Body of pancreas (tissue), 4 donors: ENCODE data around the gene ROCK2. TPM values are rescaled to one million over a fixed set of nuclear protein-coding genes. Genes with fewer than 3 reads are reported as not detected.
A peak's percentile ranks its signal among the peaks of the same experiment; 100 is the strongest.
"Not testable (repeated sequence)": the region's sequence is repeated elsewhere in the genome, so short reads cannot be mapped to it uniquely, and the experiment has no call there.

Experiments used
- ATAC-seq: fragments of 150-250 bp; one replicate; pipeline ENCODE4 v1.9.1; 2016
- DNase-seq, 4 donors: peaks; one replicate each; pipeline ENCODE4 v3.0.0-alpha.2; 2019
- H3K27ac ChIP-seq, 4 donors: fragments of 200-600 bp; sonication (generic); 1 replicate in 3 of 4; 2 replicates in 1 of 4; pipeline versions ENCODE4 v1.5.1 to v1.6.1; 2016 to 2019; ENCODE audit warnings: mild to moderate bottlenecking in 1 of 4, mixed read lengths in 1 of 4, moderate library complexity in 1 of 4
- H3K27me3 ChIP-seq, 2 donors: fragments of 200-600 bp; sonication (generic); one replicate each; pipeline ENCODE4 v1.6.0; 2016; ENCODE audit warnings: mild to moderate bottlenecking in 1 of 2
- H3K36me3 ChIP-seq, 2 donors: fragments of 200-600 bp; sonication (generic); replicated peaks in 1 of 2; 2 replicates each; pipeline ENCODE4 v1.5.1; 2016; ENCODE audit warnings: low read depth in 2 of 2; ENCODE audit not compliant: insufficient read depth in 1 of 2
- H3K4me1 ChIP-seq: fragments of 200-600 bp; sonication (generic); one replicate; pipeline ENCODE4 v1.6.0; 2016
- H3K4me3 ChIP-seq, 2 donors: fragments of 200-600 bp; sonication (generic); 1 replicate in 1 of 2; 2 replicates in 1 of 2; pipeline ENCODE4 v1.5.1; 2016 to 2019
- H3K9me3 ChIP-seq, 3 donors: fragments of 200-600 bp; sonication (generic); 1 replicate in 2 of 3; 2 replicates in 1 of 3; pipeline ENCODE4 v1.5.1; 2016
- CTCF ChIP-seq, 7 experiments: fragments of 450-650 bp in 4 of 7; fragments of 200-600 bp in 3 of 7; sonication (generic) in 3 of 7; IDR thresholded peaks; one replicate each; pipeline ENCODE4 v1.5.1; 2016 to 2019; ENCODE audit warnings: antibody characterized with exemption in 7 of 7
- POLR2A ChIP-seq, 3 donors: fragments of 450-650 bp; IDR thresholded peaks; one replicate each; pipeline ENCODE4 v1.6.1; 2016; ENCODE audit warnings: antibody characterized with exemption in 3 of 3, mild to moderate bottlenecking in 2 of 3
- WGBS, 2 donors: methylation state at CpG; one replicate each; pipeline ENCODE4 v1.1.5; 2017; 5-methylcytosine and 5-hydroxymethylcytosine counted together
- intact Hi-C: fragments of 100-400 bp; cut with DNase I; formaldehyde crosslinking; loops from one replicate; pipeline ENCODE4 v1.15.1; 2023
- total RNA-seq, 2 donors: library from RNA; depleted of rRNA; stranded (reverse); fragments of >200 nt; gene quantifications; one replicate each; pipeline ENCODE4 v1.1.0, GENCODE V29; 2016

ROCK2 gene
- total RNA-seq, 2 donors from 2014 or later = 24.4 to 32.3 TPM

GRCh38 chr2:11169333-11169732 lies 175.1 kb downstream of the ROCK2 start:
- no peaks in the 10 kb centered on the region for H3K36me3 ChIP-seq
- H3K4me3 ChIP-seq = no peak overlapping the region
- no peaks in the 10 kb centered on the region for H3K9me3 ChIP-seq
- TF ChIP-seq CTCF (IDR thresholded peaks at IDR 0.05) = no peak
- TF ChIP-seq POLR2A (IDR thresholded peaks at IDR 0.05) = peak in 2 of 3 donors; percentile 26 to 48
- DNase-seq = peak; percentile 76 to 87 (median 82)
- peak; percentile 92 for ATAC-seq
- WGBS, 2 donors = 16 to 21% methylated on average over 13 of the region's 13 CpGs
- no peaks in the 10 kb centered on the region for H3K27me3 ChIP-seq
- intact Hi-C loops = no loop called here
- H3K4me1 ChIP-seq = peaks cover 21% of the 10 kb centered on the region
- peak overlapping the region; percentile 50 to 89 (median 68) for H3K27ac ChIP-seq

- WGBS, 2 donors = 76 to 90% methylated on average over 8 to 9 of the region's 9 CpGs
- TF ChIP-seq POLR2A (IDR thresholded peaks at IDR 0.05) (no peak), CTCF (IDR thresholded peaks at IDR 0.05) (no peak)
- Histone ChIP-seq H3K27me3 (no peaks in the 10 kb centered on the region), H3K9me3 (no peaks in the 10 kb centered on the region), H3K36me3 (peaks cover 0 to 3% of the 10 kb centered on the region in 2 donors), H3K27ac (peak overlapping the region in 3 of 4 donors; percentile 50 to 89 (median 83)), H3K4me3 (no peak overlapping the region), H3K4me1 (peaks cover 21% of the 10 kb centered on the region)
- DNase-seq = no peak
- intact Hi-C loops = no loop called here
- no peak for ATAC-seq
Measured at GRCh38 chr2:11168488-11168887, 175.9 kb downstream of the ROCK2 start.

GRCh38 chr2:11166476-11166875 lies 178.0 kb downstream of the ROCK2 start:
- Histone ChIP-seq H3K27me3 (no peaks in the 10 kb centered on the region), H3K4me1 (peaks cover 21% of the 10 kb centered on the region), H3K27ac (no peak overlapping the region), H3K9me3 (no peaks in the 10 kb centered on the region), H3K4me3 (no peak overlapping the region), H3K36me3 (peaks cover 0 to 3% of the 10 kb centered on the region in 2 donors)
- intact Hi-C loops = no loop called here
- WGBS, 2 donors = 90 to 93% methylated on average over 10 of the region's 10 CpGs
- ATAC-seq = no peak
- no peak for DNase-seq
- TF ChIP-seq CTCF (IDR thresholded peaks at IDR 0.05) (no peak), POLR2A (IDR thresholded peaks at IDR 0.05) (no peak)

GRCh38 chr2:11165046-11165445 lies 179.4 kb downstream of the ROCK2 start:
- H3K4me3 ChIP-seq, H3K27me3 ChIP-seq, ATAC-seq, DNase-seq, intact Hi-C loops, H3K27ac ChIP-seq, H3K9me3 ChIP-seq, H3K36me3 ChIP-seq: not testable (repeated sequence)
- WGBS, 2 donors = 90 to 94% methylated on average over 5 to 6 of the region's 28 CpGs
- peaks cover 17% of the 10 kb centered on the region for H3K4me1 ChIP-seq

GRCh38 chr2:11163439-11164317 lies 180.8 kb downstream of the ROCK2 start:
- Histone ChIP-seq H3K27ac (no peak overlapping the region), H3K27me3 (no peaks in the 10 kb centered on the region), H3K9me3 (no peaks in the 10 kb centered on the region), H3K36me3 (peaks cover 0 to 3% of the 10 kb centered on the region in 2 donors), H3K4me3 (no peak overlapping the region), H3K4me1 (peaks cover 6% of the 10 kb centered on the region)
- TF ChIP-seq CTCF (IDR thresholded peaks at IDR 0.05) (no peak), POLR2A (IDR thresholded peaks at IDR 0.05) (no peak)
- 86 to 91% methylated on average over 16 of the region's 16 CpGs for WGBS, 2 donors
- ATAC-seq (no peak), DNase-seq (no peak)
- intact Hi-C loops = no loop called here
